ENCODE results near the gene ACLY.

Gene ACLY

DNA sequence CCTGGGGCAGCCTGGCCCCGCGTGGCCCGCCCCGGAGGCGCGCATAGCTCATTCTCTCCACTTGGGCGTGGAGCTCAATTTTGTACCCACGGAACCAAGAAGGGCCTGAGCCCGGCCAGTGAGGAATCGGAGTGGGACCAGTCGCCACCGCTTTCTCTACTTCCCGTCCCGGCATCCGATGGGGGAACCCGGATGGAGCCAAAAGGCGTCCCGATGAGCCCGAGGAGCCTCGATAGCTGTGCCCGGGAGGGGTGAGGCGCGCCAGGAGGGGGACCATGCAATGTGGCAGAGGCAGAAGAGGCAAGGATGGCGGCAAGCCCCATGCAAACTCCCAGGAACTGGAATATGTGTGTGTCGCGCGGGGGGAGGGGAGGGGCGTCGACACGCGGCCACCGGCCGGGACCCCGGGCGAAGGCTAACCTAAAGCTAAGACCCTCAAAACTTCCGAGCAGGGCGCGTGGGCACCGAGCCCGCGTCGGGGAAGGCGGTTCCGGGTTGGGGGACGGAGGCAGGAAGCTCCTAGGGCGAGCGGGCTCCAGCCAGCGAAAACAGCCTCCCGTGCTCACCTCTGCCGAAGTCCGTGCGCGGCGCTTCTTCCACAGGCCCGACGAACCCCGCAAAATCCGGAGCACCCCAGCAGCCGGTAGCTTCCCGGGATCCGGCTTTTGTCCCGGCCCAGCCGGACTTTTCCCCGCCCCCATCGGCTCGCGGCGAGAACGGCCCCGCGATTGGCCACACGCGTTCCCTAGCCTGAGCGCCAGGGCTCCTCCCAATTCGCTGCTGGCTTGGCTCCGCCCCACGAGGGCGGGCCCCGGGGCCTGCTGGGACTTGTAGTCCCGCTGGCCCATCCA is at the start of gene ACLY:
Gene ACLY, minus strand, starts transcription at position 638 of the 851 bp plus-strand sequence. CDS start 5,078 bp downstream, outside the sequence.
- peak; percentile 96 for DNase-seq (ENCODE audit: low spot score)

DNA sequence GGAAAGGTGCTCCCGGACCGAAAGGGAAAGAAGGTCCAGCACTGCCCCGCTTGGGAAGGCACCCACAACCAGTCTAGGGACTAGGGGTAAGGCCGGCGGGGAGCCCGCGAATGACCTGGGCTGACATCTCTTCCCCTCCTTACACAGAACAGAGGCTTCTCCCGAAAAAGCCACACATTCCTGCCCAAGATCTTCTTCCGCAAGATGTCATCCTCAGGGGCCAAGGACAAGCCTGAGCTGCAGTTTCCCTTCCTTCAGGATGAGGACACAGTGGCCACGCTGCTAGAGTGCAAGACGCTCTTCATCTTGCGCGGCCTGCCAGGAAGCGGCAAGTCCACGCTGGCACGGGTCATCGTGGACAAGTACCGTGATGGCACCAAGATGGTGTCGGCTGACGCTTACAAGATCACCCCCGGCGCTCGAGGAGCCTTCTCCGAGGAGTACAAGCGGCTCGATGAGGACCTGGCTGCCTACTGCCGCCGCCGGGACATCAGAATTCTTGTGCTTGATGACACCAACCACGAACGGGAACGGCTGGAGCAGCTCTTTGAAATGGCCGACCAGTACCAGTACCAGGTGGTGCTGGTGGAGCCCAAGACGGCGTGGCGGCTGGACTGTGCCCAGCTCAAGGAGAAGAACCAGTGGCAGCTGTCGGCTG is 49.3 kb upstream of the ACLY start:
- DNase-seq (ENCODE audit: low spot score) = no peak

DNA sequence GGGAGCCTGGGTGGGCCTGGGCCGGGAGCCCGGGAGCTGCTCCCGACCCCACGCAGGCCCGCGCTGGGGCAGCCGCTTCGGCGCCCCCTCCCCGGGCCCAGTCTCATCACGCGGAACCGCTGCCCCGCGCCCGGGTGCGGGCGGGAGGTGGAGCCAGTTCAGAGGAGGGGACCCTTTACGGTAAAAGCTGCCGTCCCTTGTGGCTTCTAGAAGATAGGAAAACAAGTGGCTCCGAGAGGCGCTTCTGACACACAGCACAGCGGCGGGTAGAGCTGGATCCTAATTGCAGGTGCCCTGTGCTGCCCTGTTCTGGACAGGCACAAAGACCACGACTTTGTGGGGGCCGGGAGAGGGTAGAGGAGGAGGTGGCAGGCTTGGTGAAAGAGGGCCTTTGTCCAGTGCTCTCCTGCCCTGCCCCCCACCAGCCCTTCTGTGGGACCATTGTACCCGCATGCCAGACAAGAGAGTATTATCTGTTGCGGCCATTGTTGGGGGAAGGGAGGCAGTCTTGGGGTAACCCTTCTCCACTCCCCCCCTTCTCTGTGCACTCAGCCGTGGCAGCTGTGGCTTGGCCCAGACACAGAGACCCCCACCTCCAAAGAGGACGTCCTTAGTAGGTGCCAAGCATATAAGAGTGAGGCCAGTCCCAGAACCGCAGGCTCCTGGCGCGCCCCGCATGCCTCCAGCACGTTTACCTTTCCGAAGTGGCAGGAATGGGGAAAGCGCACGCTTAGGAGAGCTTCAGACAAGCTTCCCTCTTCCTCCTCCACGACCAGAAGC is 48.6 kb upstream of the ACLY start:
- peak; percentile 35 for DNase-seq (ENCODE audit: low spot score)

DNA sequence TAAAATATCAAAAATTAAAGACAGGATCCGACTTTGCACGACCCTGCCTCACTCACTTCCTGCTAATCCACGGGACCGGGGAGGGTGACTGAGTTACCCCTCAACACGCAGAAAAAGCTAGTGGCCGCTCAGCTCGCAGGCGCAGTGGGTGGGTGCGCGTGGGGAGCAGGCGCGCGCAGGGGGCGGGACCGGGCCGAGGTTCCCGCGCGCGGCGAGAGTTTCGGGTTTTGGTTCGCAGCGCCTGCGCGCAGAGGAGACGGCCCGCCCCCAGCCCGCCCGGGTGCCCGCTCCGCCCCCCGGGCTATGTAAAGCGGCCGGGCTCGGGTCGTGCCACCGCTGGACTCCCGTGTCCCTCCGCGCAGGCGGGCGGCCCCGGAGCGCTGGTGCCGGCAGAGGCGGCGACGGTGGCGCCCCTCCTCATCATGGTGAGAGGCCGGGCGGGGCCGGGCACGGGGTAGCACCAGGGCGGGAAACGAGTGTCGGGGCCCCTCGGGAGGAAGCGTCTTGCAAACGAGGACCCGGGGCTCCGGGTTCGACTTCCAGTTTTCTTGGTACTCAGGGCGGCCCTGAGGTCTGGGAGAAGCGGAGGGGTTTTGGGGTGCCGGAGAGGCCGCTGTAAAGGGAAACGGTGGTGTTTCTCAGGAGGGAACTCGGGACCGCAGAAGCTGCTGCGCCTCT is 47.9 kb upstream of the ACLY start, which contains the start of gene CNP:
Gene CNP, plus strand, starts transcription at position 333 of the 678 bp plus-strand sequence. Its CDS starts 90 bp downstream, at position 423.
- peak; percentile 84 for DNase-seq (ENCODE audit: low spot score)

DNA sequence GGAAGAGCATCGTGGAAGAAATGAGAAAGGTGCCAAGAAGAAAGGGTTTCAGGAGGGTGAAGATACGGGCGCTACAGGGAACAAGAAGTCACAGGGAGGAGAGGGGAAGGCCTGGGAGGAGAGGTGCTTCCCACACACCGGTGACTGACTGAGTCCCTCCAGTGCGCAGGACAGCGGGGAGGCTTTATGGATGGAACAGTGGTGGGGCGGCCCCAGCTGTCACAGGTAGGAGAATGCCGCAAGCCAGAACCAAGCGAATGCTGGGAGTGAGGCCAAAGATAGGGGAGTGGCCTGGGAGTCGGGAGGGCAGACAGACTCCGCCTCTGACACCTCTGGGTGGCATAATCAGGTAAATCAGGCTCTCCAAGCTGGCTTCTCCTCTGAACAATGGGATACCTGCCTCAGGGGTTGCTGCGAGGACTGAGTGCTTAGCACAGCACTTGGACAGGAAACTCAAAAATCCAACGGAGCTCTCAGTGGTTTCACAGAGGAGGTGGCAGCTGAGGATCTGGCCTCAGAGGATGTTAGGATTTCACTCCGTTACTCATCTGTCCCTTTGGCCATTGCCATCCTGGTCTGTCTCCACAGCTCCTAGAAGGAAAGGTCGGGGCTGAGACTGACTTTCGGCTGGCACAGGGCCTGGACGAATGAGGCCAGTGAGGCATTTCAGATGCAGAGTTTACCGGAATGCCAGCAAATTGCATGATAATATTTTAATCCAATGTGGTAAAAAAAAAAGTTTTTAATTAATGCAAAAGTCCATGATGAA is 47.1 kb upstream of the ACLY start:
- DNase-seq (ENCODE audit: low spot score) = peak; percentile 96

DNA sequence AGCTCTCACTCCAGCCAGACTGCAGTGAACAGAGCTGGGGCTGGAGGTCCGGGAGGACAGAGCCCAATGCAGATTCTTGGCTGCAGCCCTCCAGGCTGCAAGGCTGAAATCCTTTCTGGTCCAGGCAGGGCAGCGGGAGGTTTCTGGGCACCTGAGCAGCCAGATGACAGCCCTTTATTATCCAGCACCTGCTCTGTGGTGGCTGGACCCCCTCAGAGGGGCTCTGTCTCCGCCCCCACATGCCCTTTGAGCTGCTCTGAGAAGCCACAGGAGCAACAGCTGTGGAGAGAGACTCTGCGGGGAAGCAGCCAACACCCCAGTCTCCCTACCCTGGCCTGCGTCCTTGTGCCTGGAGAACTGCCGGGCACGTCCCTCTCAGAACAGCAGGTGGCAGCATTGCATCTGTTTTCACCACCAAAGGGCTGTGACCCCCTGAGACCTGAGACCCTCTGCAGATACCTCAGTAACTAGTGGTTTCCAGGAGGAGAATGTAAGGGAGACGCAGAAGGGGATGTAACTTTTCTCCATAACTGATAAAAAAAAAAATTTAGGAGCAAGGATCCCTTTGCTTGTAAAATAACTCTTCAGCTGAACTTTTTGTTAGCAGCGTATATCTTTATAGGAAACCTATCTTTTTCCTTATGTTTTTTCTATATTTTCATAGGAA is 44.1 kb upstream of the ACLY start:
- DNase-seq (ENCODE audit: low spot score) = peak; percentile 57

DNA sequence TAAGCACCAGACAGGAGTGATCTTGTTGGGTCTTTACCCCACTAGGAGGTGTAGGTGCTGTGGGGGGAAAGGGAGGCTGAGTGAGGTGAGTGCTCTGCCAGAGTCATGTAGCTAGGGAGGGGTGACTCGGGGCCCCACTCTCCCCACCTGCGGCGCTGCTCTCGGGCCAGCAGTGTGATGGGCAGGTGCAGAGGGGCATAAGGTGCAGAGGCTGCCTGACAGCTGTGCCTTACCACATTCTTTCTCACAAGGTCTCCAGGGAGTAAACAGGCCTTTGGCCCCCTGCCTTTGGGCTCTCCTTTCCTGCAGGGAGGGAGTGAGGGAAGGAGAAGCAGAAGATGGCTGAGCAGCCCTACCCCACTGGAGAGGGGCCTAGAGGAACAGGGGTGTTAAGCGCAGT is 43.4 kb upstream of the ACLY start:
- no peak for DNase-seq (ENCODE audit: low spot score)

DNA sequence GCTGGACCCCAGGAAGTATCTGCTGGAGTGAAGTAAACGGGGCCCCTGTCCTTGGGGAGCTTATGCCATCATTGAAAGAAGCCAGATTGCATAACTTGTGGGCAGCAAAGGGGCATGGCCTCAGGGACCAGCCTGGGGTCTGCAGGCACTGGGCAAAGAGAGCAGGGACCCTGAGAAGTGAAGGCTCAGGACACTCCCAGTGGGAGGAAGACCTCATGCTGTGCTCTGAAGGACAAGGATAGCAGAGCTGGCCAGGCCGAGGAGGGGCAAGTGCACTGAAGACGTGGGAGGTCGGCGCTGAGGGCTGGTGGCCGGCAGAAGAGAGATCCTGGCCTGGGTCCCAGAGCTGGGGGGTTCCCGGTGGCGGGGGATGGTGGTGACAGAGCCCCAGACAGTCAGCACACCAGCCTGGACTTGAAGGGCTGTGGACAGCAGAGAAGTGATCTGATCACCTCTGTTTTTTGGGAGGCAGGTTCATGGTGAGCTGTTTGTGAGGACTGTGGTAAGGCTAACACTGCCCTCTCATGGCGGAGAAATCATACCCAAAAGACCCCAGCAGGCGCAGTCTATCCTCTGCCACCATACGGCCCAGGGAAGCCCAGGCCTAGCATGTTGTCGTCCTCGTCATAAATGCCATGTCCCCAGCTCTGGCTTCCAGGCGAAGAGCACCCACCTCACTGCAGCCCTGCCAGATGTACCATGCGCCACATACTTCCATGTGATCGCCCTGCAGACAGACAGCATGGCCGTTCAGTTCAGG is 40.8 kb upstream of the ACLY start:
- peak; percentile 57 for DNase-seq (ENCODE audit: low spot score)

DNA sequence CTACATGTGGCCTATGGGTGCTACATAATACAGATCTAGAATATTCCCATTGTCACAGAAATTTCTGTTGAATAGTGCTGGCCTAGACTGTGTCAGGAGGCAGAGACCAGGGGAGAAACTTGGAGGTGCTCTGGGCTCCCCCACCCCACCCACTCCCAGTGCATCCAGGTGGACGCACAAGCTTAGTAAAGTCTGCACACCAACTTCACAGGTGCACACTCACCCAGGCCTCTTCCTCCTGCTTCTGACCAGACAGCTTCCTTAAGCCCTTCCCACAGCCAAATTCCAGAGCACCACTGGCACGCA is 40.2 kb upstream of the ACLY start:
- peak; percentile 44 for DNase-seq (ENCODE audit: low spot score)

DNA sequence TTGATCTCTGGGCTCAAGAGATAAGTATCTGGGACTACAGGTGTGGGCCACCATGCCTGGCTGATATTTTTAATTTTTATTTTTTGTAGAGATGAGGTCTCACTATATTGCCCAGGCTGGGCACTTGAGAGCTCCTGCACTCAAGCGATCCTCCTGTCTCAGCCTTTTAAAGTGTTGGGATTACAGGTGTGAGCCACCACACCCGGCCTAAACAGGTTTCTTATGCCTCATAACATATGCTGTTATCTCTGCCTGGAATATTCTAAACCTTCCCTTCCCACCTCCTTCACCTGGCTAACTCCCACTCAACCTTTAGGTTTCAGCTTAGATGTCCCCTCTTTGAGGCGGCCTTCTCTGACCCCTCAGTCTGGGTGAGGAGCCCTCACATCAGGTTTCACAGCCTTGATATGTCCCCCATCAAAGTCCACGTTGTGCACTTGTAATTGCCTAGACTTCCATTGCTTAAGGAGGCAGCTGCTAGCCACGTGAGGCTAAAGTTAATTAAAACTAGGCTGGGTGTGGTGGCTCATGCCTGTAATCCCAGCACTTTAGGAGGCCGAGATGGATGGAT is 39.2 kb upstream of the ACLY start:
- no peak for DNase-seq (ENCODE audit: low spot score)

DNA sequence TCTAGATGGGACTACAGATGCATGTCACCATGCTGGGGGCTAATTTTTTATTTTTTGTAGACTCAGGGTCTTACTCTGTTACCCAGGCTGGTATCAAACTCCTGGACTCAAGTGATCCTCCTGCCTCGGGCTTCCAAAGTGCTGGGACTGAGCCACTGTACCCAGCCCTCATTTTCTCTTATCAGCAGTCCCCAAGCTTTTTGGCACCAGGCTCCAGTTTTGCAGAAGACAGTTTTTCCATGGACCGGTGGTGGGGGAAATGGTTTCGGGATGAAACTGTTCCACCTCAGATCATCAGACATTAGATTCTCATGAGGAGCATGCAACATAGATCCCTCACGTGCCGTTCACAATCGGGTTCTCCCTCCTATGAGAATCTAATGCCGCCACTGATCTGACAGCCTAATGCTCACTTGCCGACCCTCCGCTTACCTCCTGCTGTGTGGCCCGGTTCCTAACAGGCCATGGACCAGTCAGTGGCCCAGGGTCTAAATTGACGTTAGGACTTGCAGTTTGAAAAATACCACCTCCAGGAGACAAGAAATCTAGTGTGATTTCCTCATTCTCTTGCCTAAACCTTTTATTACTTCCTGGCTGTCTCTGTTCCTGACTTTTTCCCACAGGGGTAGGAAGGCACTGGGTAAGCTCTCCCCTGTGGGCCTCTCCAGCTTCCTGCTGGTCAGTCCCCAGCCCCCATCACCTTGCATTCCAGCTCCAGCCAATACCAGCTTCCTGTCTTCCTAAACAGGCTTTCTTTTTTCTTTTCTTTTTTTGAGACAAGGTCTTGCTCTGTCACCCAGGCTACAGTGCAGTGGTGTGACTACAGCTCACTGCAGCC is 38.5 kb upstream of the ACLY start:
- no peak for DNase-seq (ENCODE audit: low spot score)

DNA sequence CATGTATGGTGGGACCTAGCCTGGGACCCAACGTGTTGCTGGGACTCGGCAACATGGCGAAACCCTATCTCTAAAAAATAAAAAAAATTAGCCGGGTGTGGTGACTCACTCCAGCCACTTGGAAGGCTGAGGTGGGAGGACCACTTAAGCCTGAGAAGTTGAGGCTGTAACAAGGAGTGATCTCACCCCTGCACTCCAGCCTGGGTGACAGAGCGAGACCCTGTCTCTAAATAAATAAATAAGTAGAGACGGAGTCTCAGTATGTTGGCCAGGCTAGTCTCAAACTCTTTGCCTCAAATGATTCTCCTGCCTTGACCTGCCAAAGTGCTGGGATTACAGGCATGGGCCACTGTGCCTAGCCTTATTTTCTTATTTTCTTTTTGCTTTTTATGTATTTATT is 37.8 kb upstream of the ACLY start:
- no peak for DNase-seq (ENCODE audit: low spot score)

DNA sequence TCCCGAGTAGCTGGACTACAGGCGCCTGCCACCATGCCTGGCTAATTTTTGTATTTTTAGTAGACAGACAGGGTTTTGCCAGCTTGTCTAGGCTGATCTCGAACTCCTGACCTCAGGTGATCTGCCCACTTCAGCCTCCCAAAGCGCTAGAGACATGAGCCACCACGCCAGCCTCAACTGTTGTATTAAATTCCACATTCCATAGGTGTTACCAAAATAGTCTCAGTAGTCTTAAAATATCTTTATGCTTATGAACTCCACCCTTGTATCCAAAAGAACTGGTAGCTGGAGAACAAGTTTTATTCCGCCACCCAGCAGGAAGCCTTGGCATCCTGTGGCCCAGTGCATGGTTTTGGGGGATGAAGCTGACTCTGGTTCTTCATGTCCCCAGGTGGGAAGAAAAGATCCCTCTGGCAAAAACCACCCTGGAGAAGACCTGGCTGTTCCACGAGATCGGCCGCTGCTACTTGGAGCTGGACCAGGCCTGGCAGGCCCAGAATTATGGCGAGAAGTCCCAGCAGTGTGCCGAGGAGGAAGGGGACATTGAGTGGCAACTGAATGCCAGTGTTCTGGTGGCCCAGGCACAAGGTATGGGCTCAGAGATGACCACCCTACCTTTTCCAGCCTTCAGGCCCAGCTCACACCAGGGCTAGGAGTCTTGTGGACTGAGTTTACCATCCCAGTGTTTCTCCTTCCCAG is 30.2 kb upstream of the ACLY start:
- no peak for DNase-seq (ENCODE audit: low spot score)

DNA sequence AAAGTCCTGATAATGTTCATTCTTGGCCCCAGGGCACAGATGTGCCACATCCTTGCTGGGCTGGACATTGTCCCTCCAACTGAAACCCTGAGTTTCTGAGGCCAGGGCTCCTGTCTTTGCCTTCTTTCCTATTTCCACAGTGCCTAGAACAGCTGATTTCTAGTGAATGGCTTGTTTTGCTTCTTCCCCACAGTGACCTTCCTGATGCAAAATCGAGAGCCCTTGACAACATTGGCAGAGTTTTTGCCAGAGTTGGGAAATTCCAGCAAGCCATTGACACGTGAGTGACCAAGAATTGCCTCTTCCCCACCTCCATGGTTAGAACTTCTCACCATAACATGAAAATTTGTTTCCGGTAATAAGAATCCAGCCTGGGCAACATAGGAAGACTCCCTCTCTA is 26.2 kb upstream of the ACLY start:
- no peak for DNase-seq (ENCODE audit: low spot score)

DNA sequence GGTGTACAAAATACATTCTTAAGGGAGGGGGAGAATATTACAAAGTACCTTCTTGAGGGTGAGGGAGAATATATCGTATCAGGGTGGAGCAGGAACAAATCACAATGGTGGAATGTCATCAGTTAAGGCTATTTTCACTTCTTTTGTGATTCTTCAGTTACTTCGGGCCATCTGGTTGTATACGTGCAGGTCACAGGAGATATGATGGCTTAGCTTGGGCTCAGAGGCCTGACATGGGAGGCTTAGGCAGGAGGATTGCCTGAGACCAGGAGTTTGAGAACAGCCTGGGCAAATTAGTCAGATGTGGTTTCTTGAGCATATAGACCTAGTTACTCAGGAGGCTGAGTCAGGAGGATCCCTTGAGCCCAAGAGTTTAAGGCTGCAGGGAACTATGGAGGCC is 24.7 kb upstream of the ACLY start:
- DNase-seq (ENCODE audit: low spot score) = no peak

DNA sequence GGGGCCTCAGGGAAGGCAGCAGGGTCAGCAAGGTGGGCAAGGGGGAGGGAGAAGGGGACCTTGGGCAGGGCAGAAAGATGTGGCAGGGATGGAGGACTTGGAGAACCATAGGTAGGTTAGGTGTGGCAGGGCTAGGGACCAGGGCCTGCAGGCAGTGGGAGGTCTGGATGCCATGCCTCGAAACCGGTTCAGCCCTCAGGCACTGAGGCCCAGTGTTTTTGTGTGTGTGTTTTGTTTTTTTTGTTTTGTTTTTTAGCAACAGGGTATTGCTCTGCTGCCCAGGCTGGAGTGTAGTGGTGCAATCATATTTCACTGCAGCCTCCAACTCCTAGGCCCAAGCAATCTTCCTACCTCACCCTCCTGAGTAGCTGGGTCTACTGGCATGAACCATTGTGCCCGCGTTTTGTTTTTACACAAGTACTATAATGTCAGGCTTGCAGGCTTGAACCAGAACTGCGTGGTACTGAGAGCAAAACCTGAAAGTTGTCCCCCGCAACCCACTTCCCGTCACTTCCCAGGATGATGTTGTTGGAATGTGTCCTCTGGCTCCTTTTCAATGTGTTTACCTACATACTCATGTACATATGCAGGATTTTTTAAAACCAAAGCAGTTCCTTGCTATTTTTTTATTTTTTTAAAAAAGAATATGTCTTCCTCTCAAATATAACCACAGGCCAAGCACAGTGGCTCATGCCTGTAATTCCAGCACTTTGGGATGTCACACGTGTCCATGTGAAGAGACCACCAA is 24.0 kb upstream of the ACLY start:
- no peak for DNase-seq (ENCODE audit: low spot score)

DNA sequence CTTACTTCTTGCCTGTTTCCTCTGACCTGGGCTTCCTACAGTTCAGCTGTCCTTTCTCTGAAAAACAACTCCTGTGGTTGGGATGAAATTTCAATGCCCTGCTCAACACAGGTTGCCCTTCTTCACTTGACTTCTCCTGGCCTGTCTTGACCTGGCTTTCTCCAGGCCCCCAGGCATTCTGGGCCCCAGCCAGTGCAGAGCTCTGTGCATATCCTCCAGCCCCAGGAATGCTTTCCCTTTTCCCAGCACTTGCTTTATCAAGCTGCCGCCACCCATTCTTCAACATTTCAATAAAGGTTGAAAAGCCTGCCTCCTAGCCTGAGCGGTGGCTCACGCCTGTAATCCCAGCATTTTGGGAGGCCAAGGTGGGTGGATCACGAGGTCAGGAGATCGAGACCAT is 22.4 kb upstream of the ACLY start:
- no peak for DNase-seq (ENCODE audit: low spot score)

DNA sequence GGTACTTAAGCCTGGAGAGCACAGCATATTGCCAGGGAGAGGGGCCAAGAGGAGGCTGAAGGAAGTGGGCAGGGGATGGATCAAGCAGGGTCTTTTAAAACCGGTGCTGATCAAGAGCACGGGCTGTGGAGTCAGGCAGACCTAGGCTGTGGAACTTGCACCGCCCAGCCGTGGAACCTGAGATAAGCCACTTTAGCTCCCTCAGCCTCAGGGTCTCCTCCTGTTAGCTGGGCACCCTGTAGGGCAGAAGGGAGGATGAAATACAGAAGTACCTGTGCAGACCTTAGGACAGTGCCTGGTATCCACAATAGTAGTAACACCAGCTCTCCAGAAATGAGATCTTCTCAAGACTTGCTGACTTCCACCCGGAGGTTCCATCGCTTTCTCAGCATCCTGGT is 20.9 kb upstream of the ACLY start:
- no peak for DNase-seq (ENCODE audit: low spot score)
